Trophoblast cell (in vitro differentiated cells and primary cell): ENCODE results near the gene AKR1C2.
"Not testable (repeated sequence)": the region's sequence is repeated elsewhere in the genome, so short reads cannot be mapped to it uniquely, and the experiment has no call there.

Experiments used
- DNase-seq, 2 donors: peaks; one replicate each; pipeline ENCODE4 v3.0.0-alpha.2; 2016
- H2AFZ ChIP-seq: 2 replicates; pipeline ENCODE4 v1.6.1; 2013; ENCODE audit warnings: low read length, moderate library complexity, mild to moderate bottlenecking; ENCODE audit not compliant: insufficient read depth, poor library complexity
- H2AK5ac ChIP-seq: 2 replicates; pipeline ENCODE4 v1.6.1; 2013; ENCODE audit warnings: mild to moderate bottlenecking, low read length
- H2BK120ac ChIP-seq: 2 replicates; pipeline ENCODE4 v1.6.1; 2013; ENCODE audit warnings: low read length, mild to moderate bottlenecking, moderate library complexity; ENCODE audit not compliant: insufficient read depth, poor library complexity
- H2BK12ac ChIP-seq: 2 replicates; pipeline ENCODE4 v1.6.1; 2013; ENCODE audit warnings: mild to moderate bottlenecking, low read length, moderate library complexity
- H2BK5ac ChIP-seq: 2 replicates; pipeline ENCODE4 v1.6.1; 2013; ENCODE audit warnings: low read length, low read depth, moderate library complexity, mild to moderate bottlenecking; ENCODE audit not compliant: poor library complexity
- H3K14ac ChIP-seq: 2 replicates; pipeline ENCODE4 v1.6.1; 2013; ENCODE audit warnings: mild to moderate bottlenecking, low read length
- H3K18ac ChIP-seq: 2 replicates; pipeline ENCODE4 v1.6.1; 2013; ENCODE audit warnings: mild to moderate bottlenecking, low read length
- H3K23ac ChIP-seq: 2 replicates; pipeline ENCODE4 v1.6.1; 2013; ENCODE audit warnings: low read length
- H3K27ac ChIP-seq: 2 replicates; pipeline ENCODE4 v1.5.1; 2013; ENCODE audit warnings: low read depth, mild to moderate bottlenecking, inconsistent platforms, low read length, moderate library complexity
- H3K27me3 ChIP-seq: 2 replicates; pipeline ENCODE4 v1.6.1; 2013; ENCODE audit warnings: inconsistent platforms, mild to moderate bottlenecking, low read length, moderate library complexity; ENCODE audit not compliant: insufficient read depth
- H3K36me3 ChIP-seq, 2 experiments: 1 replicate in 1 of 2; 2 replicates in 1 of 2; pipeline ENCODE4 v1.6.1; 2013; ENCODE audit warnings: low read length in 2 of 2, mild to moderate bottlenecking in 2 of 2, moderate library complexity in 1 of 2; ENCODE audit not compliant: insufficient read depth in 2 of 2, control insufficient read depth in 1 of 2
- H3K4ac ChIP-seq: 2 replicates; pipeline ENCODE4 v1.6.1; 2013; ENCODE audit warnings: low read depth, mild to moderate bottlenecking, low read length, moderate library complexity
- H3K4me1 ChIP-seq, 2 experiments: 1 replicate in 1 of 2; 2 replicates in 1 of 2; pipeline ENCODE4 v1.6.1; 2013; ENCODE audit warnings: low read length in 2 of 2, mild to moderate bottlenecking in 2 of 2, moderate library complexity in 1 of 2; ENCODE audit not compliant: insufficient read depth in 2 of 2, control insufficient read depth in 1 of 2
- H3K4me2 ChIP-seq: 2 replicates; pipeline ENCODE4 v1.6.1; 2013; ENCODE audit warnings: inconsistent platforms, mild to moderate bottlenecking, low read length, moderate library complexity
- H3K4me3 ChIP-seq: 2 replicates; pipeline ENCODE4 v1.5.1; 2013; ENCODE audit warnings: mild to moderate bottlenecking, low read depth, low read length, inconsistent platforms
- H3K79me1 ChIP-seq: one replicate; pipeline ENCODE4 v1.6.1; 2013; ENCODE audit warnings: low read length
- H3K79me2 ChIP-seq: 2 replicates; pipeline ENCODE4 v1.6.1; 2013; ENCODE audit warnings: low read length, mild to moderate bottlenecking; ENCODE audit not compliant: control insufficient read depth, insufficient read depth, poor library complexity
- H3K9ac ChIP-seq: 2 replicates; pipeline ENCODE4 v1.6.1; 2013; ENCODE audit warnings: mild to moderate bottlenecking, low read length
- H3K9me3 ChIP-seq: 2 replicates; pipeline ENCODE4 v1.6.1; 2013; ENCODE audit warnings: low read depth, mild to moderate bottlenecking, control low read depth, inconsistent platforms, low read length; ENCODE audit not compliant: insufficient read depth
- H4K12ac ChIP-seq: 2 replicates; pipeline ENCODE4 v1.6.1; 2013; ENCODE audit warnings: low read depth, mild to moderate bottlenecking, low read length, moderate library complexity
- H4K8ac ChIP-seq: 2 replicates; pipeline ENCODE4 v1.6.1; 2013; ENCODE audit warnings: low read depth, mild to moderate bottlenecking, low read length, moderate library complexity
- H4K91ac ChIP-seq: one replicate; pipeline ENCODE4 v1.6.1; 2013; ENCODE audit warnings: low read depth, mild to moderate bottlenecking, low read length, moderate library complexity
- WGBS: extraction: QIAGEN DNeasy Blood & Tissue Kit; methylation state at CpG from one replicate; pipeline ENCODE4 v1.1.7; 2013; ENCODE audit warnings: missing lambda C conversion rate; ENCODE audit not compliant: insufficient read length, insufficient coverage; ENCODE audit errors: extremely low coverage; 5-methylcytosine and 5-hydroxymethylcytosine counted together

The AKR1C2 gene

GRCh38 chr10:5018671-5019277 is 15.1 kb upstream of the AKR1C2 start:
- H3K79me1 ChIP-seq, H3K14ac ChIP-seq, H2BK12ac ChIP-seq, H2BK5ac ChIP-seq, H2AK5ac ChIP-seq, H3K79me2 ChIP-seq, H3K4ac ChIP-seq, H3K27ac ChIP-seq, H3K9ac ChIP-seq, H3K4me1 ChIP-seq, H3K9me3 ChIP-seq, H2BK120ac ChIP-seq, H3K18ac ChIP-seq, H3K4me2 ChIP-seq, H4K12ac ChIP-seq, H4K8ac ChIP-seq, H3K23ac ChIP-seq, H2AFZ ChIP-seq, H3K4me3 ChIP-seq, H3K36me3 ChIP-seq, H4K91ac ChIP-seq, H3K27me3 ChIP-seq: not testable (repeated sequence)
- no CpG with 5 or more reads among the region's 3 CpGs for WGBS
- DNase-seq, result peak in 1 of 2 donors; percentile 25

DNA sequence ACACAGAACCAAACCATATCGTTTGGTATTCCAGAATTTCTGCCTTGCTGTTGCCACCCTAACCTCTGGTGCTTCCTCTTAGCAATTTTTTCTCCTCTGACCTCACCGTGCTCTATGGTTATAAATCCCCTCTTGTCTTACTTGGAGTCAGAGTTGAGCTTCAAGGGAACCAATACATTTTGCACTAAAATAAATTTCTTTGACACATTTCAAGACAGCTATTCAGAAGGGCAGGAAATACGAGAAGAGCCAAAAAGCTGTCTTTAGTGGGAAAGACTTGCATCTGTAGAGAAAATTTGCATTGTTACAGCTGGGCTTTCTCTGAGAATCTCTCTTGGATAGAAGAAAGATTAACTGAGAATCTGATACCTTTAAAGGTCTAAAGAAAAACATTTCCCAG is 14.5 kb upstream of the AKR1C2 start:
- DNase-seq, result no peak
- Histone ChIP-seq H3K4ac (no peak overlapping the region), H4K91ac (no peak overlapping the region), H4K8ac (no peak overlapping the region), H3K27ac (no peak overlapping the region), H3K9me3 (no peaks in the 10 kb centered on the region), H2BK5ac (no peak overlapping the region), H3K18ac (no peak overlapping the region), H3K23ac (no peak overlapping the region), H3K79me1 (no peaks in the 10 kb centered on the region), H4K12ac (no peak overlapping the region), H3K9ac (no peak overlapping the region), H3K79me2 (no peaks in the 10 kb centered on the region), H3K14ac (no peak overlapping the region), H3K4me1 (peaks cover 0 to 5% of the 10 kb centered on the region in 2 experiments), H2AK5ac (no peak overlapping the region), H3K4me2 (no peak overlapping the region), H3K4me3 (no peak overlapping the region), H3K36me3 (no peaks in the 10 kb centered on the region), H2BK12ac (no peak overlapping the region), H3K27me3 (no peaks in the 10 kb centered on the region), H2AFZ (no peak overlapping the region), H2BK120ac (no peak overlapping the region)
- WGBS, result no CpG with 5 or more reads among the region's 3 CpGs

DNA sequence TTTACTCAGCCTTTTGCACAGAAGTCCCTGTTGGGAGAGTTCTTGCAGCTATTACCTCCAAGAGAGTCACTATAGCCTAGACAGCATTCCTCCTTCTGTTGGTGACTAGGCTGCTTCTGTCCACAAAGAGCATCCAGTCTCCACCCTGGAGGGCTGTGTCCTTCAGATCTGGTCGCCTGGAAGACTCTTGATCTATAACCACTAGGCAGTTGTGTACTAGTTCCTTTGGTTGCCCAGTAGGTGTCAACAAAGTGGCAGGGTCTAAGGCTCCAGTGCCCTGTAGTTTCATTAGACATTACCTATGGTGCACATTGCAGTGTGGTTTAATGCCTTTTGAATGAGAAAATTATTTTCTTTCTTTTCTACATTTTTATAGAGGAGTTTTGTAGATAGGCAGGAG is 11.3 kb upstream of the AKR1C2 start:
- Histone ChIP-seq H3K23ac (no peak overlapping the region), H3K4me1 (peaks cover 0 to 5% of the 10 kb centered on the region in 2 experiments), H3K9me3 (no peaks in the 10 kb centered on the region), H3K79me2 (no peaks in the 10 kb centered on the region), H3K4ac (no peak overlapping the region), H3K14ac (no peak overlapping the region), H3K36me3 (no peaks in the 10 kb centered on the region), H2BK120ac (no peak overlapping the region), H2AFZ (no peak overlapping the region), H2AK5ac (no peak overlapping the region), H3K79me1 (no peaks in the 10 kb centered on the region), H2BK12ac (no peak overlapping the region), H4K91ac (no peak overlapping the region), H4K12ac (no peak overlapping the region), H3K18ac (no peak overlapping the region), H3K9ac (no peak overlapping the region), H3K4me3 (no peak overlapping the region), H3K27ac (no peak overlapping the region), H3K27me3 (no peaks in the 10 kb centered on the region), H4K8ac (no peak overlapping the region), H3K4me2 (no peak overlapping the region), H2BK5ac (no peak overlapping the region)
- no CpG with 5 or more reads among the region's 1 CpG for WGBS
- no peak for DNase-seq

DNA sequence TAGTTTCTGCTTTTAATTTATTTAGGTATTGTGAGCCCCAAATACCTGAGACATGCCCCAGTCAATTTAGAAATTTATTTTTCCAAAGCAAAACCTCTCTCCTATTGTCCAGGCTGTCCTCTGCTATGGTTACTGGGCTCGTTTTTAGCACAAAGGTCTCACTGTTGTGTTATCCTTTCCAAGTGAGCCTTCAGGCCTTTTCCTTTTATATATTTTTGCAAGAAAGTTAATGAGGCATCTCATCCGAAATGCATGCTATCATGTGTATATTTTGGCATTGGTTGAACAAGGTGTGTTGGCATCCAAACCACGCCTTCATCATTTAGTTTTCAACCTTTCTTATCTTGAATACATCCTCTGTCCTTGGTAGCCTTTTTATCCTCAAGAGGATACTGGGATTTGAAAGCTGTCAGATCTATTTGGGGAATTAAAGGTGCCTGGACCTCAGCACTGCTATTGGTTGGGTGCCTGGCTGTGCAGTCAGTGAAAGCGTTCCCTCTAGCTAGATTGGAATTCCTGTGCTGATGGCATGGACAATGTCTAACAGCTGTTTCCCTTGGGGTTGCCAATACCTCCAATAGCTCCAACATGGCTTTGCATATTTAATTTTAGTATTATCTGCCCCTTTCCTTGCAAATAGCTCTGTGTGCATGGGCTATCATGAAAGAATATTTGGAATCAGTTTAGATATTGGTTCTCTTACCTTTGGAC is 10.7 kb upstream of the AKR1C2 start:
- not testable (repeated sequence) for H3K4me2 ChIP-seq, H3K9me3 ChIP-seq, H3K4me3 ChIP-seq, H3K79me1 ChIP-seq, H3K14ac ChIP-seq, H3K4me1 ChIP-seq, DNase-seq, H2AFZ ChIP-seq, H3K4ac ChIP-seq, H3K79me2 ChIP-seq, H2BK120ac ChIP-seq, H2BK12ac ChIP-seq, H2BK5ac ChIP-seq, H3K18ac ChIP-seq, H3K9ac ChIP-seq, H3K36me3 ChIP-seq, H4K12ac ChIP-seq, H4K8ac ChIP-seq, H3K27ac ChIP-seq, H4K91ac ChIP-seq, H2AK5ac ChIP-seq, H3K27me3 ChIP-seq, H3K23ac ChIP-seq
- no CpG with 5 or more reads among the region's 4 CpGs for WGBS
